HG02571 (cell line): ENCODE measurements around the gene TMEM200C.
A peak's percentile ranks its signal among the peaks of the same experiment; 100 is the strongest.
"Not testable (repeated sequence)": the region's sequence is repeated elsewhere in the genome, so short reads cannot be mapped to it uniquely, and the experiment has no call there.

Source experiments
- ATAC-seq: cut with Tn5 transposase; IDR thresholded peaks from one replicate; pipeline ENCODE4 v1.9.1; 2021; ENCODE audit warnings: mild to moderate bottlenecking, moderate library complexity; ENCODE audit not compliant: unreplicated experiment

The TMEM200C gene

DNA sequence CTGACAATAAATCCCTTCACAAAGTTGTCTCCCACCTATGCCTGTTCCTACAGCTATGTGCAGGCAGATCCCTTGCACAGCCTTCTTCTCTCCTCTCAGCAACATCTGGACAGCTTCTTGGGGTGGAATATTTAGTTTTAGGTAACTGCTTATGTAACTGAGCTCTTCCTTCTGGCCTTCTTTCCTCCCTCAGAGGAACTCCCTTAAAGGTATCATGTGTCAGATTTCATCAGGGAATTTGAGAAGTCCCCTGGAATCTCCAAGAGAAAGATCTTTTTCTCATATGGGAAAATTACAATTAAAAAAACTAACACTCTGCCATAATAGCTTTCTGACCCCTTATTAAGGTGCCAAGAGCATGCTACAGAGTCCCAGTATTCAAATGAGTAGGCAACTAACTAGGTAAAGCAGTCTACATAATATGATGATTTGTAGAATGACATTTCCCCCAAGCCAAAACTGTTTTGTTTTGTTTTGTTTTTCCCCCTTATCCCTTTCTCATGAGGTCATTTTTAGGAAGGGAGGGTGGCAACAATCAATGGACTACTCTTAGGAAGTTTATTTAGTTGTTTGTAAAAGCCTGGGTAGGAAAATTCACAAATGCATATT is 2.4 kb downstream of the TMEM200C start:
- no peak for ATAC-seq

DNA sequence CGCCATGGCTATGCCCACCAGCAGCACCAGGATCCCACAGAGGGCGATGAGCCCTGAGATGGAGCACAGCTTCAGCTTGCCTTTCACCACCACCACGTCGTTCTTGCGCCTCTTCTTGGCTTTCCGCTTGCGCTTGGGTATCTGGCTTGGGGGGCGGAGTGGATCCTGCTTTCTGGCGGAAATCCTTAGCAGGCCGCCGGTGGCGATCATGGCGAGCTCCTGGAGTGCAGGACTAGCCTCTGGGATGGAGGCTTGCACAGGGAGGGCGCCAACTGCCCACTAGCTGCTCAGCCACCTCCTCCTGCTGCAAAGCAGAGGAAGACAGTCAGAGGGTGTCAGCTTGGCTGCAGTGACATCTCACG is 3.5 kb downstream of the TMEM200C start:
- ATAC-seq: no peak

DNA sequence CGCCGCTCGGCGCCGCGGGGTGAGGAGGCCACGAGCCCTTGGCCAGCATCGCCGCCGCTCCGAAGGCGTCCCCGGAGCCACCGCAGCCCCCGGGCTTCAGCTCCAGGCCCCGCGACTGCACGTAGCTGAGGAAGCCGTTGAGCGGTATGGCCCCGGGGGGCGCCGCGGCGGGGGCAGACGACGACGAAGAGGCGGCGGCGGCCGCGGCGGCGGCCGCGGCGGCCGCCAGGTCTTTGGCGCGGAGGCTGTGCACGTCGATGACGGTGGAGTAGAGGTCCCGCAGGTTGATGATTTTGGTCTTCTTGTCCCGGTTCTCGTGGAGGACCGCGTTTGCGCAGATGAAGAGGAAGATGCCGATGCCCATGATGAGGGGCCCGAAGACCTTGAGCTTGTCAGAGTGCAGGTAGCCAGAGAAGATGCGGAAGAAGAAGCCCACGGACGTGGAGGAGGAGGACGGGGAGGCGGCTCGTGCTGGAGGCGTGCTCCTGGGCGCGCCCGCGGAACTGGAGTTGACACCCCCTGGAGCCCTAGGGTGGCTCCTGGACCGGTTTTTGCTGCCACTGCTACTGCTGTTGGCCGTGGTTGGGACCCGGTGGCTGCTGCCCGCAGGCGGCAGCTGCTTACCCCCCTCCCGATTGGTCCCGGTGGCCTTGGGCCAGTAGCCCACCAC is 4.0 kb downstream of the TMEM200C start:
- no peak for ATAC-seq

DNA sequence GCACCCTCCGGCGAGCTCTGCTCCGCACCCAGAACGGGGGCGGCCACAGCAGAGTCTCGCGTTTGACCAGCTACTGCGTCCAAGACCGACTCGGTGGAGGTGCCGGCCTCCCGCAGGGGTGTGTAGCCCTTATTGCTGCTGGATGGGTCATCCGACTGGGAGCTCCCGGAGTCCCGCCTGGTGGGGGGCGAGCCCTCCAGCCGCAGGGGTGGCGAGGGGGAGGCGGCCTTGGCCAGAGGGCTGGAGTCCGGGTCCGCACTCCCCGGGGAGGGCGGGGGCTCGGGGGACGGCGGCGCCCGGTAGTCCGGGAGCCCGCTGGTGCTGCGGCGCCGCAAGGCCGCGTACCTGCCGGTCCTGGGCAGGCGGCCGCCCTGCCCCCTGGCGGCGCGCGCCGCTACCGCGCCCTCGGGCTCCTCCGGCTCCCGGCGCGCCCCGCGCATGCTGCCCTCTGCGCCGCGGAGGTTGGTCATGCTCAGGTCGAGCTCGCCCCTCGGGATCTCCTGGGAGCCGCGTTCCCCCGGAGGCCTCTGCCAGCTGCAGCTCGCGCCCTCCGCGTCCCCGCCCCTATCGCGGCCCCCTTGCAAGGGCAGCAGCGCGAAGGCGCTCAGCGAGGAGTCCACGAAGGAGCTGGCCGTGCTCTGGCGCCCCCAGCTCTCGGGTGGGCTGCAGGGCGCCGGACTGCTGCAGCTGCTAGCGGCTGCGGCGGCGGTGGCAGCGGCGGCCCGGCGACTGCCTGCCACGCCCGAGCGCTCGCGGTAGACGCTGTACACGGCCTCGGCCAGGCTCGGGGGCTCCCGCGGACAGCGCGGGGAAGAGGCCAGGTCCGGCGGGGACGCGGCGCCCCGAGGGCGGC is 4.8 kb downstream of the TMEM200C start:
- peak; percentile 70 for ATAC-seq

DNA sequence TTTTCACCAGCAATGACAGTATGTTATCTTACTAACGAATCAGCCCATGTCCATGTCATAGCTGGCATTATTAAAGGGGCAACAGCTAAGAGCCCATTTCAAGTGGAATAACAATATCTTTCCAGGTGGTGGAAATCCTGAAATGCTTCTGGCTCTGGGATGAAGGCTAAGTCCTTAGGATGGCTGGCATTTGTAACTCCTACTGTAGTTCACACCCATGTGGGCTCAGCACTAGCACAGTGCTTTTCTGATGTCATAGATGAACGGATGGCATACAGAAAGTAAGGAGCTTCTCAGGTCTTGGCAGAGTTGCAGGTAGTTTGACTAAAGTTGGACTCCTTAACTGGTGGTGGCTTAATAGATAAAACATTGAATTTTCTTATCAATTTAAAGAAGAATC is 10.0 kb downstream of the TMEM200C start:
- no peak for ATAC-seq

DNA sequence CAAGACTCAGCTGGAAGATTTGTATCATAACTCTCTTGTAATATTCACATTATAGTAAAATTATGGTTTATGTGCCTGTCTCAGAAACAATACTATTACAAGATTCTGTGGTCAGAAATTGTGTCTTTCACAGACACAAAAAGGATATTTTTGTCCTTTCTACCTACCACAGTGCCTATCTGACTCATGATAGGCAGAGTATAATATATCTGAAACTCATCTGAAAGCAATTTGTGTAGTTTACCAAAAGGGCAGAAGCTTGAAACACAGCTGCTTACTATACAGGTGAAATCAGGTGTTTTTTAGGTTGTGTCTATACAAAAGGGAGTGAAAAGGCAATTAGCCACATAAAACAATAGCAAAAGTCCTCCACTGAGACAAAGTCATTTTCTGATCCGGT is 10.9 kb downstream of the TMEM200C start:
- ATAC-seq: no peak

DNA sequence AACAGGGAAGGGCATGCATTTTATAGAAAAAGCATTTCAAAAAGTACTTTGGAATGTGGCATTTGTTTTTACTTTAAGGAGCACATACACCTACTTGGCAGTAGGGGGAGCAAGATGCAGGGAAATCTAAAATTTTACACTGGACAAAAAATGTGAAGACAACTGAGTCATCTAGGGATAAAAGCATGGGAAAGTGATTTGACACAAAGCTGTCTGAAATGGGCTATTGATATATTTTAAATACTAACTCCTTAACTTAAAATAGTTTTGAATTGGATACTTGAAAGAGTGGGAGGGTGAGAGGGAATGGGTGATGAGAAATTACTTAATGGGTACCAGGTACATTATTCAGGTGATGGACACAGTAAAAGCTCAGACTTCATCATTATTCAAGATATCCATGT is 15.8 kb downstream of the TMEM200C start:
- ATAC-seq: no peak

DNA sequence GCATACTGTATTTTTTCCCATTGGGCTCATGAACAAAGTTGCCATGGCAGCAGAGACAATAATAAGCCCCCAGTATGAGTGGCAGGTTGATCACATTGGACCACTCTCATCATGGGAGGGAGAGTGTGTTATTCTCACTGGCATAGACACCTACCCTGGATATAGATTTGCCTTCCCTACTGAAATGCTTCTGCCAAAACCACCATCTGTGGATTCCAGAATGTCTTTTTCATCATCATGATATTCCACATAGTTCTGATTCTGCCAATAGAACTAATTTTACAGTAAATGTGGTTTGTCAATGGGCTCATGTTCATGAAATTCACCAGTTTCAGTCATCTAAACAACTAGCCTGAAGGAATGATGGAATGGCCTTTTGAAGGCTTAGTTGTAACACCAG is 18.4 kb downstream of the TMEM200C start:
- no peak for ATAC-seq

DNA sequence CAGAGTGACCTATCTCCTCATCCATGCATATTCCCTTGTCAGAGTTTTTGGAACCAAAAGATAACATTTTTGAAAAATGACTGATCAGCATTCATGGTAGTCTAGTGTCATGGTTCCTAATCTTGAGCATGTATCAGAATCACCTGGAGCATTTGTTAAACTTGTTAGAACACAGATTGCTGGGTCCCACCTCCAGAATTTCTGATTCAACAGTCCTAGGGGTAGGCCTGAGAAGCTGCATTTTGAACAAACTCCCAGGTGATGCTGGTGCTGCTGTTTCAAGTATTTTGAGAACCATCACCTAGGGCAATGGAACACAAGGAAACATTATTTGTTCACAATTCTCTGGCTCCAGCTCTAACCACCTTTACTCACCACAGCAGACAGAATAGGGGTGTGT is 21.0 kb downstream of the TMEM200C start:
- no peak for ATAC-seq

DNA sequence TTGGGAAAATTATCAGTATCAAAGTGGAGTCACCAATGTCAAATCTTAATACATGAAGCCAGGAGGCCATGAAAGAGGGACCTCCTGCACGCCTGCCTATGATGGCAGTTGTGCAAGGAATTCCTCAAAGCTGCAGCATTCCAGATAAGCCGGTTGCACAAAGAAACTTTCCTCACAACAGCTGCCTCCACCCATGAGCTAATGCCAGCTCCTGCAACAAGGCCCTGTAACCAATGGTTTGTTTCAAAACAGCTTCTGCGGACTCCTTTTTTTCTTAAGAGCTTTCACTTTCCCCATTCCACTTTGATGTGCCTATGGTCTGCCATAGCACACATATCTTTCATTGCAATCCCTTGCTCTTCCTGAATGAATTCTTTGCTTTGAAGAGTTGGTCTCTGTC is 22.4 kb downstream of the TMEM200C start:
- no peak for ATAC-seq

DNA sequence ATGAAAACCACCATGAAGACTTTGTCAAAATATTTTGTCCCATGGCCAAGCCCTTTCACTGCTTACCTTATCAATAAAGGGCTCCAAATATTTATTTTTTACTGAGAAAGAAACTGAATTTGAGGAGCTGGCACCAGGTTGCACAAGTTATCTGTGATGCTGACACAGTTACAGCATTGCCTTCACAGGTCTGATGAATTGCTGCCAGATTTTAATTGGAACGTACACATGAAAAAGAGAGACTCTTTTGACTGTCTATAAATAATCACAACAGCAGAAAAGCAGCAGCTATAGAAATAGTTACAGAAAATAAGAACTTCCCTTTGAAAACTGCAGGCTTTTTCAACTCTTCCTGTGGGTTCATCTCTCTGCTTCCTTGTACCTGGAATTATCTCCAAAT is 23.9 kb downstream of the TMEM200C start:
- no peak for ATAC-seq

DNA sequence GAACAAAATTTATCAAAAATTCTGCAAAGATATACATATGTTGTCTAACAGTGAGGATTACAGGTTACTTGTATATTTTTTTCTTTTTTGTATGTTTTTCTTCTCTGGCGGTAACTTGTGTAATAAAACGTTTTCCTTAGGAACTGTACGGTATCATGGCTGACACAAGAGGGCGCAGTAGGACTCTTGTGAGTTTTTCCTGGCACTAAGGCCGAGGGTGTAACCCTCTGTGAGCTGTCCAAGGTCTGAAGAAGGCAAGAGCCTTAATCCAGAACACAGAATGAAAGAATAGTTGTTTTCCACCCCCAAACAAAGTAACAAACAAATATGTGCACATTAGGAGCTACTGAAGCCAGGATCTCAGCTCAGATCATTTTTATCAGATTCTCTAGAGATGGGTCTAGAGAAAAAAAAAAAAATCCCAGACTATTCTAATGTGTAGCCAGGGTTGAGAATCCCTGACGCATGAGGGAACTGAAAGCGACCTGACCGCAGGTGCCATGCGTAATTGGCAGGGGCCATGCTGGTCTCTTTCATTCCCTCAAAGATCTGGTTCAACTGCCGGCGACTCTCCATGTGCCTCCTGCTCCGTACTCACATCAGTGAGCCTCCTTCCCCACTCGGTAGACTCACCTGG is 27.0 kb downstream of the TMEM200C start:
- peak; percentile 62 for ATAC-seq

DNA sequence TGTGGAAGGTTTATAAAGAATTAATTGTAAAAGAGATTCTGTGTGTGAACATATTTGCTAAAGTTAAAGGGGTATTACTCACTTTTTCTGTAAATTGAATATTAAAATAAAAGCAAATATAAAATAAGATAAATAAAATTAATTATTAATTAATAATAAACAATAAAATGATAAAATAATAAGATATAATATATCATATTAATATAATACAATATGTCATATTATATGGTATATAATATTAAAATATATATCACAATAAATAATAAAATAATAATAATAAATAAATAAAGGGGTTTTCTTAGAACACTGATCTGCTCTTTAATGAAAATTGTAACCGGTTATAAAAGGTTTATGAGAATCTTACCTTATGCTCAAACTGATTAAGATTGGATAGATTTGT is 29.8 kb downstream of the TMEM200C start:
- ATAC-seq: no peak

DNA sequence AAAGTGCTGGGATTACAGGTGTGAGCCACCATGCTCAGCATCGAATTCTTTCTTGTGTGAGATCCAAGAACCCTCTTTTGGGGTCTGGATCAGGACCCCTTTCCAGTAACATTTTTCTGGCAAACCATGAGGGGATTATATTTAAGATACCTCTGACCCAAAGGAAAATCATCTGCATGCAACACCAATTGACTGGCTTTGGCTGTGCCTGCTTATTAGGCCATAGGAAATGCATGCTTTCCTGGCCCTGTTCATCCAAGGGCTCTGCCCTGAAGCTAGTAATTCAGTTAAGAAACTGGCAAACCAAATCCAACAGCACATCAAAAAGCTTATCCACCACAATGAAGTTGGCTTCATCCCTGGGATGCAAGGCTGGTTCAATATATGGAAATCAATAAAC is 33.2 kb downstream of the TMEM200C start:
- not testable (repeated sequence) for ATAC-seq

DNA sequence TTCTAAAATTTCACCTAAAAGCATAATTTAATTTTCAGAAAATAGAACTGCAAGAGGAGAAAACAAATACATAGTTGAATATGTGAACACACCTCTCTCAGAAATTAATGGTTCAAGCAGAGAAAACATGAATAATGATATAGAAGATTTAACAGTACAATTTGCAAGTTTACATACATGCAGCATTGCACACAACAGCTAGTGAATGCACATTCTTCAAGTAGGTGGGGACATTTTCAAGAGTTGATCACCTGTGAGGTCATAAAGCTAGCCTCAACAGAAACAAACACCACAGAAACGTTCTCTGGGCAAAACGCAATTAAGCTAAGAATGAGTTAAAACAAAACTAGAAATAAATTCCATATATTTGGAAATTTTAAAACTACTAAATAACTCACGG is 38.1 kb downstream of the TMEM200C start:
- ATAC-seq: no peak

DNA sequence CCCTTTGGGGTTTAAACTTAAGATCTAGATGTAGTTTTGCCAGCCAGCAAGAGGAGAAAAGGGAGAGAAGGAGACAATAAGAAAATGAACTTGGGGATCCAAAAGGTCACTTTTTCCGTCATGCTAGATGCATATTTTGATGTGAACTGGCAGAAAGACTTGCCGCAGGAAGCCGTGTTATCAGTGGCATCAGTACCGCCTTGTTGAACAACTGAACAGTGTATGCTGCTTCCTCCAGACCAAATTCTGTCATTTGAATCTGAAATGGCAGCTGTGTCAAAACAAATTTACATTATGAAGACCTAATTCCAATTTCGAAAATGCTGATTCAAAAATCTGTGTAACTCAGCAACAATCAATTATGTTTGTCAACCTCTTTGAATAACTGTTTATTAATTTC is 42.1 kb downstream of the TMEM200C start:
- no peak for ATAC-seq

DNA sequence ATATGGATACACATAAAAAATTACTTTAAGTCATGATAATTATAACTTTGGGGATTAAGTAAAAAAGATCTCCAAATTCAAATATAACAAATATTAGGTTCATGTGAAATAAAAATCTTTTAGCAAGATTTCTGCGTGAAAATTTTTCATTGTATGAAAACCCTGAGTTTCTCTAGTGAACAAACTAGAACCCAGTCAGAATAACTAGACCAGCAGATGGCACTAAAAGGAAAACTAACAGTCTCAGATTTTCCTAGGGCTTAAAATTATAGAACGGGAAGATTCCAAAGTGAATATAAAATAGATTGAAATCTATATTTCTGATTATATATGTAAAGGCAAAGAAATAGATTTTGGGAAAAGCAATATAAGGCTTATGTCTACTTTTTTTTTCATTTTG is 43.3 kb downstream of the TMEM200C start:
- ATAC-seq: no peak

DNA sequence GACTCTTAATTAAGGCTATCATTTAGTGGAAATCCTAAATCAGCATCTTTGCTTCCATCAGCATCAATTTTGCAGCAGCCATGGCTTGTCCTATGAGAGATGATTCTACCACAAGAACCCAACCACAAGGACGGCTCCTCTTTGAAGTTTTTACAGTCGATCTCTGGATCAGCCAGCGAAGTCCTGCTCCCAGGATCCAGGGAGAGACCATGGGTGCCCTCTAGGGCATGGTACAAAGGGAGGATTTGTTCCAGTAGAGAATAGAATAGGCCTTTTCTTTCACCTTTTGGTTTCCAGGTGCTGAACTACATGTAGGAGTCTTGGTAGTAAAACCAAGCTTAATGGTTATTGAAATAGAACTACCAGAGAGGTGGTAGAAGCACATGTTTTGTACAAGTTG is 52.7 kb downstream of the TMEM200C start:
- ATAC-seq: no peak

DNA sequence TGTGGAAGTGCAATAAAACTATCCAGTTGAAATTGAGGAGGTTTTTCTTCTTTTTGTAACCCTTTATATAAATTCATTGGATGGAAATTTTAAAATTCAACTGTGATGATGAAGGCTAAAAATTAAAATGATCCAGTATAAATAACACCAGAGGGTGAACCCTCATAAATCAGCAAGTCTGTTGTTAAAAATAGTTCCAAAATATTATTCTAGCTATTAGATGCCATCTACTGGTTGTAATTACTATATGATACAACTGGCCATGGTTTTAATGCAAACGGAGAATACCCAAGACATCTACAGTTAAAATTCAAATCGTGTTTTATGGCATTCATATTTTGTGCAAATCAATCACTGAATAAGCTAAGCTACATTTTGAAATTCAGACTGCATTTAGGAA is 53.8 kb downstream of the TMEM200C start:
- ATAC-seq: no peak

DNA sequence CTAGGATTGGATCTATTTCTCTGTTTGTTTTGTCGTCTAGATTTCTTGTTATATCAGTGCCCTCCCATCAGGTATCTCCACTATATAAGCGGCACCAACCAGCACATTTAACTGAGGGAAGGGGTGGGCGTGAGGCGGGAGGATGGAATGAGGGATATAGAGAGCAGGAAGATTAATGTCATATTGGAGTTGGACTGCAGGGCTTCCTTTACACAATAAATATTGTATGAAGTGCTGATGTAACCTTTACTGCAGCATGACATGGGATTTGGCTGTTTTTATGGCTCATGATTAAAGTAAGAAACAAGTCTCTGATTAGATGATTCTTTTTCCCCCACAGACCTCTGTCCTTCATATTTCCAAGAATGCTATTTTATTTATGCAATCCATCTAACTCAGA is 54.8 kb downstream of the TMEM200C start:
- ATAC-seq: no peak

DNA sequence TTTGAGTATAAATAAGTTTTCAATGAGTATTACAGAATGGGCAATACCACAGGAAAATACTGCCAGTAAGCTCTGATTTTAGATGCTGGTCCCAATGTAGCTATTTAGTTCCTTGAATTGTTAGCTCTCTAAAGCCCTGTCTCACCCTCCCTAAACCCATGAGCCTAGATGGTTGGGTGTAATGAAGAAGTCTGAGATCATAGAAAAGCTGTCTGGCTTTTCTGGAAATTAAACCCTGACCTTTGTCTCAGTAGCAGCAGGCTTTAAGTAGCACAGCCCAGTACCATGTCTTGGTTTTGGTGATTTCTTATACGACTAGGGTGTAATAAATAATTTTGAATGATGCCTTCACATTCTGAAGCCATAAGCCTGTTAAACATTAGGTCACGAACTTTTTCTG is 55.3 kb downstream of the TMEM200C start:
- ATAC-seq: no peak

DNA sequence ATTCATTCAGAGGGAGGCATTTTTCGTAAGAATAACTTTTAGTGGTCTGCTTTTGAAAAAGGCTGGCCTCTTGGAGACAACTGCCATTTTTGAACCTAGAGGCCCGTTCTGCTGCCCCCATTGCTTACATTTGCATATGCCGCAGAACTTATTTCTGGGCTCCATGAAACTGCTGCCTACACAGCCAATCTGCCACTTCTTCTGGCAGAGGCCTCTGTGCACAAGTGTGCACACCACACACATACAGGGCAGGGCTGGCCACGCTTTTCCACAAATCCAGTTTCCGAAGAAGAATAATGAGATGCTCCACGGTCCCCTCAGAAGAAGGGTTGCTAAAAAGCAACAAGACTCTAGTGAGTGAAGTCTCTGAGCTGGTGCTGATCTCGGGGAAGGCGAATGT is 56.2 kb downstream of the TMEM200C start:
- ATAC-seq: no peak
